IMR-90 (cell line): Measurements from ENCODE around the gene SLC2A6. TPM values are rescaled to one million over a fixed set of nuclear protein-coding genes. Genes with fewer than 3 reads are reported as not detected.

Source experiments
- ATAC-seq: fragments of 200-7000 bp; cut with Tn5 transposase; 2 replicates; pipeline ENCODE4 v1.9.1; 2020; ENCODE audit warnings: low read depth, mild to moderate bottlenecking, moderate library complexity
- BruUV-seq: library from RNA; stranded (reverse); fragments of 400-500 nt; replicated peaks from 2 replicates; lab custom pipeline; 2021; lab: Mats Ljungman, UMichigan
- CTCF ChIA-PET: fragments of 300-600 bp; formaldehyde crosslinking; extraction: SDS; loops from one replicate; lab custom pipeline; 2021; ENCODE audit warnings: antibody characterized with exemption; lab: Yijun Ruan, JAX
- POLR2A ChIA-PET: fragments of 300-600 bp; sonication (Branson Sonifier 250); formaldehyde crosslinking; loops from one replicate; lab custom pipeline; 2022; ENCODE audit warnings: antibody characterized with exemption; ENCODE audit not compliant: unreplicated experiment; lab: Charles Lee
- DNase-seq: peaks from one replicate; pipeline ENCODE4 v3.0.0; 2013
- H2AFZ ChIP-seq: replicated peaks from 2 replicates; pipeline ENCODE3; 2013; ENCODE audit warnings: low read length, mild to moderate bottlenecking; ENCODE audit not compliant: poor library complexity
- H2AK5ac ChIP-seq: 2 replicates; pipeline ENCODE4 v1.6.1; 2013; ENCODE audit warnings: low read depth, low read length, inconsistent platforms
- H2AK9ac ChIP-seq: replicated peaks from 2 replicates; pipeline ENCODE3; 2013; ENCODE audit warnings: mild to moderate bottlenecking, low read depth, low read length, moderate library complexity; ENCODE audit not compliant: poor library complexity
- H2BK120ac ChIP-seq: 2 replicates; pipeline ENCODE4 v1.6.1; 2013; ENCODE audit warnings: low read depth, low read length, inconsistent platforms
- H2BK15ac ChIP-seq: 3 replicates; pipeline ENCODE4 v1.6.1; 2013; ENCODE audit warnings: low read depth, low read length, inconsistent platforms
- H2BK20ac ChIP-seq: 2 replicates; pipeline ENCODE4 v1.6.1; 2013; ENCODE audit warnings: low read depth, mild to moderate bottlenecking, inconsistent platforms, low read length, moderate library complexity
- H2BK5ac ChIP-seq: 2 replicates; pipeline ENCODE4 v1.6.1; 2013; ENCODE audit warnings: mild to moderate bottlenecking, low read depth, low read length, inconsistent platforms; ENCODE audit not compliant: poor library complexity, severe bottlenecking
- H3K14ac ChIP-seq: replicated peaks from 2 replicates; pipeline ENCODE4 v1.6.1; 2013; ENCODE audit warnings: low read depth, low read length, inconsistent platforms
- H3K18ac ChIP-seq: 2 replicates; pipeline ENCODE4 v1.6.1; 2013; ENCODE audit warnings: low read depth, low read length, control low read depth
- H3K23ac ChIP-seq: 2 replicates; pipeline ENCODE4 v1.6.1; 2013; ENCODE audit warnings: low read depth, low read length, inconsistent platforms
- H3K27ac ChIP-seq: 2 replicates; pipeline ENCODE4 v1.5.1; 2013; ENCODE audit warnings: mild to moderate bottlenecking, control low read depth, low read length; ENCODE audit not compliant: insufficient read depth
- H3K27me3 ChIP-seq: 2 replicates; pipeline ENCODE4 v1.6.1; 2013; ENCODE audit warnings: low read length; ENCODE audit not compliant: control insufficient read depth, insufficient read depth
- H3K36me3 ChIP-seq: 2 replicates; pipeline ENCODE4 v1.6.1; 2013; ENCODE audit warnings: low read length, mixed read lengths; ENCODE audit not compliant: control insufficient read depth, insufficient read depth
- H3K4ac ChIP-seq: 2 replicates; pipeline ENCODE4 v1.6.1; 2013; ENCODE audit warnings: low read depth, low read length, inconsistent platforms
- H3K4me1 ChIP-seq: 2 replicates; pipeline ENCODE4 v1.6.1; 2013; ENCODE audit warnings: low read length, mixed read lengths; ENCODE audit not compliant: control insufficient read depth, insufficient read depth
- H3K4me2 ChIP-seq: 2 replicates; pipeline ENCODE4 v1.6.1; 2013; ENCODE audit warnings: low read depth, mild to moderate bottlenecking, control low read depth, low read length, moderate library complexity
- H3K4me3 ChIP-seq: 2 replicates; pipeline ENCODE4 v1.5.1; 2013; ENCODE audit warnings: low read depth, mild to moderate bottlenecking, control low read depth, low read length, moderate library complexity; ENCODE audit not compliant: insufficient read depth
- H3K56ac ChIP-seq: 2 replicates; pipeline ENCODE4 v1.6.1; 2013; ENCODE audit warnings: low read length, inconsistent platforms; ENCODE audit not compliant: insufficient read depth; ENCODE audit errors: extremely low read depth
- H3K79me1 ChIP-seq, 2 experiments: 2 replicates each; pipeline ENCODE4 v1.6.1; 2013; ENCODE audit warnings: low read length in 2 of 2, inconsistent platforms in 1 of 2, low read depth in 1 of 2
- H3K9ac ChIP-seq: 2 replicates; pipeline ENCODE4 v1.6.1; 2013; ENCODE audit warnings: low read depth, low read length, control low read depth
- H3K9me1 ChIP-seq: 2 replicates; pipeline ENCODE4 v1.6.1; 2013; ENCODE audit warnings: low read length, inconsistent platforms; ENCODE audit not compliant: insufficient read depth
- H3K9me3 ChIP-seq: 2 replicates; pipeline ENCODE4 v1.6.1; 2013; ENCODE audit warnings: low read length; ENCODE audit not compliant: control insufficient read depth, insufficient read depth
- H4K20me1 ChIP-seq: 2 replicates; pipeline ENCODE4 v1.6.1; 2013; ENCODE audit warnings: low read length, inconsistent platforms; ENCODE audit not compliant: insufficient read depth
- H4K5ac ChIP-seq: 2 replicates; pipeline ENCODE4 v1.6.1; 2013; ENCODE audit warnings: mild to moderate bottlenecking, low read depth, low read length, control low read depth
- H4K8ac ChIP-seq, 2 experiments: 2 replicates each; pipeline ENCODE4 v1.6.1; 2013; ENCODE audit warnings: low read depth in 2 of 2, low read length in 2 of 2, control low read depth in 1 of 2, inconsistent platforms in 1 of 2
- H4K91ac ChIP-seq: 2 replicates; pipeline ENCODE4 v1.6.1; 2013; ENCODE audit warnings: low read depth, low read length, inconsistent platforms; ENCODE audit not compliant: insufficient read depth
- BHLHE40 ChIP-seq: fragments of 150-350 bp; IDR thresholded peaks from 2 replicates; pipeline ENCODE4 v1.6.1; 2016; ENCODE audit warnings: mild to moderate bottlenecking, low read depth, low read length
- CTCF ChIP-seq: conservative IDR thresholded peaks from 2 replicates; pipeline ENCODE4 v1.5.1; 2012; ENCODE audit warnings: mild to moderate bottlenecking, low read depth, low read length, improper control_type of control experiment
- MAFK ChIP-seq: IDR thresholded peaks from 2 replicates; pipeline ENCODE4 v1.6.1; 2012; ENCODE audit warnings: low read depth, low read length, improper control_type of control experiment
- MXI1 ChIP-seq: IDR thresholded peaks from 2 replicates; pipeline ENCODE4 v1.6.1; 2012; ENCODE audit warnings: low read depth, mild to moderate bottlenecking, low read length, moderate library complexity, borderline replicate concordance
- NFE2L2 ChIP-seq: fragments of 150-350 bp; IDR thresholded peaks from 2 replicates; pipeline ENCODE4 v1.6.1; 2016; ENCODE audit warnings: low read depth, mild to moderate bottlenecking, low read length
- USF2 ChIP-seq: fragments of 150-350 bp; IDR thresholded peaks from 2 replicates; pipeline ENCODE4 v1.6.1; 2017; ENCODE audit warnings: mild to moderate bottlenecking, antibody characterized with exemption, low read length, low read depth
- WGBS, 2 experiments: methylation state at CpG; one replicate each; pipeline versions ENCODE4 v1.1.5 to v1.1.7; 2013; ENCODE audit warnings: missing lambda C conversion rate in 2 of 2; ENCODE audit not compliant: insufficient read length in 1 of 2; ENCODE audit errors: extremely low coverage in 2 of 2; 5-methylcytosine and 5-hydroxymethylcytosine counted together
- dilution Hi-C: fragments of 300-500 bp; cut with HindIII; formaldehyde crosslinking; loops from one replicate; pipeline ENCODE4 v1.14.3; 2018; ENCODE audit warnings: low sequenced_read_pairs; ENCODE audit not compliant: unreplicated experiment
- in situ Hi-C: fragments of 300-500 bp; cut with MboI; formaldehyde crosslinking; loops from 3 replicates; pipeline ENCODE4 v1.14.3; 2019; ENCODE audit warnings: low sequenced_read_pairs, inconsistent platforms, mixed read lengths
- intact Hi-C: fragments of 100-400 bp; cut with micrococcal nuclease; formaldehyde crosslinking; loops from 2 replicates; pipeline ENCODE4 v1.10.0; 2022
- polyA plus RNA-seq, 3 experiments: library from polyadenylated mRNA; depleted of rRNA; stranded (reverse); fragments of >200 nt; gene quantifications; 2 replicates each; pipeline ENCODE4 v1.2.3, GENCODE V29; 2012; ENCODE audit warnings: low replicate concordance in 1 of 3
- total RNA-seq: library from RNA; depleted of rRNA; stranded (reverse); fragments of >200 nt; gene quantifications from 2 replicates; pipeline ENCODE4 v1.2.3, GENCODE V29; 2012

Gene SLC2A6
- total and polyA plus RNA-seq, 2 of the 4 experiments (the other 2 are of a cell fraction): 2.9 to 8.5 TPM

- Histone ChIP-seq H2BK120ac (no peak overlapping the region), H2AK9ac (no peak overlapping the region), H3K18ac (no peak overlapping the region), H3K9me3 (no peaks in the 10 kb centered on the region), H2BK20ac (no peak overlapping the region), H3K4me3 (no peak overlapping the region), H3K9me1 (0 out of 2 replicates have a peak, but pooled peaks cover 4% of the 10 kb centered on the region), H3K27ac (no peak overlapping the region), H3K79me1 (peaks cover 0 to 6% of the 10 kb centered on the region in 2 experiments; a peak in 3 of 4 replicates), H2BK5ac (no peak overlapping the region), H3K14ac (no peak overlapping the region), H3K27me3 (no peaks in the 10 kb centered on the region), H2AFZ (no peak overlapping the region), H4K91ac (no peak overlapping the region), H2BK15ac (no peak overlapping the region), H3K56ac (no peak overlapping the region), H4K5ac (no peak overlapping the region), H2AK5ac (no peak overlapping the region), H3K36me3 (peaks cover 5% of the 10 kb centered on the region), H3K9ac (no peak overlapping the region), H3K23ac (no peak overlapping the region), H3K4me2 (no peak overlapping the region), H3K4ac (no peak overlapping the region), H4K20me1 (no peaks in the 10 kb centered on the region), H3K4me1 (peaks cover 7% of the 10 kb centered on the region; the same call in 1 of the 2 replicates), H4K8ac (no peak overlapping the region)
- POLR2A ChIA-PET: no interaction called here
- BruUV-seq: no TSS peak
- intact Hi-C loops: no loop called here
- TF ChIP-seq NFE2L2: no peak
- TF ChIP-seq CTCF: no peak
- no peak for TF ChIP-seq BHLHE40
- TF ChIP-seq MAFK: no peak
- no peak for TF ChIP-seq MXI1
- no peak for TF ChIP-seq USF2
- CTCF ChIA-PET: no interaction called here
- WGBS, 2 experiments: 74% methylated on average over 5 of the region's 22 CpGs; no CpG with 5 or more reads in 1 of the 2 experiments
- dilution Hi-C loops: no loop called here
- no peak for ATAC-seq
- DNase-seq: no peak
- in situ Hi-C loops: no loop called here
Measured at GRCh38 chr9:133463234-133463863, 15.6 kb downstream of the SLC2A6 start.
